ENCODE data around the gene CDH11. TPM values are rescaled to one million over a fixed set of nuclear protein-coding genes. Genes with fewer than 3 reads are reported as not detected.

CDH11 gene
- total RNA-seq, 1 donor from 2014 or later, result 31.7 TPM

DNA sequence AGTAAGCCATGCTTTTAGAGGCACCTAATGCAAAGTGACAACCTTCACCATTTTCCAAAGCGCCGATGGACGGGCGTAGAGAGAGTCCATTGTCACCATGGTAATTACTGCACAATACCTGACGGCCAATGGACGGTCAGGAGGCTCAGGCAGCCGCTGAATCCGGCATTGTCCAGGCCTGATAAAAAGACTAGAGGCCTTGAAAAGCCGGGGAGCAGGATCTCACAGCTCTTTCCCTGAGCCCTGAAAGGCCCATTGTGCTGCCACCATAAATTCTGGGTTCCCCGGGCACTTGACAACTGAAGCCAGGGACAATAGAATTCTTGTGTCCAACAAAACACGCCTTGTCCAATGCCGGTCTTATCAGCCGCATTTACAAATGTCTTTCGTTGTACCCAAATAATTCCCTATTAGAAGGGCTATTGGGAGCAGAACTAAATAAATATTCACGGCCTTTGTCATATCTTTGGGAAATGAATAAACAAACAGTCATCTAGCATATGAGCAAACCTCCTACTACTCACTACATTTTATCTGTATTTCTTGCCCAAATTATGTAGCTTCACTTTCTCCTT lies 62.4 kb downstream of the CDH11 start:
- Mint-ChIP-seq H3K9me3 (peaks cover 6% of the 10 kb centered on the region), H3K27me3 (ENCODE audit: low read depth) (peaks cover 28% of the 10 kb centered on the region), H3K4me1 (peaks cover 68% of the 10 kb centered on the region), H3K36me3 (ENCODE audit: low read depth) (no peaks in the 10 kb centered on the region), H3K27ac (ENCODE audit: unreplicated experiment) (peak overlapping the region; percentile 58), H3K4me3 (peak overlapping the region; percentile 75)
- peak; percentile 65 for DNase-seq (ENCODE audit: low read depth, low spot score)
- TF ChIP-seq, protein P1, sequence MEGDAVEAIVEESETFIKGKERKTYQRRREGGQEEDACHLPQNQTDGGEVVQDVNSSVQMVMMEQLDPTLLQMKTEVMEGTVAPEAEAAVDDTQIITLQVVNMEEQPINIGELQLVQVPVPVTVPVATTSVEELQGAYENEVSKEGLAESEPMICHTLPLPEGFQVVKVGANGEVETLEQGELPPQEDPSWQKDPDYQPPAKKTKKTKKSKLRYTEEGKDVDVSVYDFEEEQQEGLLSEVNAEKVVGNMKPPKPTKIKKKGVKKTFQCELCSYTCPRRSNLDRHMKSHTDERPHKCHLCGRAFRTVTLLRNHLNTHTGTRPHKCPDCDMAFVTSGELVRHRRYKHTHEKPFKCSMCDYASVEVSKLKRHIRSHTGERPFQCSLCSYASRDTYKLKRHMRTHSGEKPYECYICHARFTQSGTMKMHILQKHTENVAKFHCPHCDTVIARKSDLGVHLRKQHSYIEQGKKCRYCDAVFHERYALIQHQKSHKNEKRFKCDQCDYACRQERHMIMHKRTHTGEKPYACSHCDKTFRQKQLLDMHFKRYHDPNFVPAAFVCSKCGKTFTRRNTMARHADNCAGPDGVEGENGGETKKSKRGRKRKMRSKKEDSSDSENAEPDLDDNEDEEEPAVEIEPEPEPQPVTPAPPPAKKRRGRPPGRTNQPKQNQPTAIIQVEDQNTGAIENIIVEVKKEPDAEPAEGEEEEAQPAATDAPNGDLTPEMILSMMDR (conservative IDR thresholded peaks at IDR 0.05), result no peak

GRCh38 chr16:65057184-65057583 lies 64.7 kb downstream of the CDH11 start:
- Mint-ChIP-seq H3K27ac (ENCODE audit: unreplicated experiment) (peak overlapping the region; percentile 61), H3K4me3 (peak overlapping the region; percentile 3), H3K36me3 (ENCODE audit: low read depth) (peaks cover 10% of the 10 kb centered on the region), H3K4me1 (peaks cover 61% of the 10 kb centered on the region), H3K27me3 (ENCODE audit: low read depth) (peaks cover 26% of the 10 kb centered on the region), H3K9me3 (peaks cover 9% of the 10 kb centered on the region)
- DNase-seq (ENCODE audit: low read depth, low spot score), result no peak
- TF ChIP-seq, protein P1 (conservative IDR thresholded peaks at IDR 0.05), result no peak

GRCh38 chr16:65054457-65054856 lies 67.4 kb downstream of the CDH11 start:
- TF ChIP-seq, protein P1 (conservative IDR thresholded peaks at IDR 0.05), result no peak
- Mint-ChIP-seq H3K4me3 (no peak overlapping the region), H3K27ac (ENCODE audit: unreplicated experiment) (no peak overlapping the region), H3K36me3 (ENCODE audit: low read depth) (peaks cover 10% of the 10 kb centered on the region), H3K27me3 (ENCODE audit: low read depth) (peaks cover 30% of the 10 kb centered on the region), H3K9me3 (peaks cover 9% of the 10 kb centered on the region), H3K4me1 (peaks cover 37% of the 10 kb centered on the region)
- no peak for DNase-seq (ENCODE audit: low read depth, low spot score)

- H3K27ac Mint-ChIP-seq (ENCODE audit: unreplicated experiment), result no peak overlapping the region
- peaks cover 3% of the 10 kb centered on the region for H3K9me3 Mint-ChIP-seq
- H3K36me3 Mint-ChIP-seq (ENCODE audit: low read depth), result peaks cover 12% of the 10 kb centered on the region
- TF ChIP-seq, protein P1 (conservative IDR thresholded peaks at IDR 0.05), result no peak
- DNase-seq (ENCODE audit: low read depth, low spot score), result no peak
- peaks cover under 1% of the 10 kb centered on the region for H3K4me1 Mint-ChIP-seq
- peaks cover 15% of the 10 kb centered on the region for H3K27me3 Mint-ChIP-seq (ENCODE audit: low read depth)
- H3K4me3 Mint-ChIP-seq, result no peak overlapping the region
Observed at GRCh38 chr16:65049679-65050078, 72.2 kb downstream of the CDH11 start.

- no peak for DNase-seq (ENCODE audit: low read depth, low spot score)
- H3K27ac Mint-ChIP-seq (ENCODE audit: unreplicated experiment), result no peak overlapping the region
- TF ChIP-seq, protein P1 (conservative IDR thresholded peaks at IDR 0.05), result no peak
- H3K4me1 Mint-ChIP-seq, result peaks cover 4% of the 10 kb centered on the region
- H3K9me3 Mint-ChIP-seq, result no peaks in the 10 kb centered on the region
- no peak overlapping the region for H3K4me3 Mint-ChIP-seq
- peaks cover 3% of the 10 kb centered on the region for H3K27me3 Mint-ChIP-seq (ENCODE audit: low read depth)
- H3K36me3 Mint-ChIP-seq (ENCODE audit: low read depth), result peaks cover 5% of the 10 kb centered on the region
Observed at GRCh38 chr16:65045961-65046360, 75.9 kb downstream of the CDH11 start.
